K562 (cell line): Measurements from ENCODE around the gene NUMB. TPM values are rescaled to one million over a fixed set of nuclear protein-coding genes. Genes with fewer than 3 reads are reported as not detected.

Experiments
- ATAC-seq: fragments of 200-7000 bp; cut with Tn5 transposase; 3 replicates; pipeline ENCODE4 v1.9.1; 2020; ENCODE audit warnings: moderate library complexity
- BruUV-seq: library from RNA; stranded (reverse); fragments of 400-500 nt; replicated peaks from 2 replicates; lab custom pipeline; 2021; lab: Mats Ljungman, UMichigan
- CTCF ChIA-PET: fragments of 300-600 bp; formaldehyde crosslinking; extraction: SDS; loops from one replicate; lab custom pipeline; 2021; ENCODE audit warnings: low intra/inter-chr PET ratio; lab: Yijun Ruan, JAX
- POLR2A ChIA-PET: fragments of 300-600, 350-650 bp; sonication (Branson Sonifier 250); formaldehyde crosslinking; extraction: SDS; loops from one replicate; lab custom pipeline; 2021; ENCODE audit warnings: antibody characterized with exemption, inconsistent platforms; lab: Yijun Ruan, JAX
- DNase-seq, 4 experiments: peaks; one replicate each; pipeline versions ENCODE4 v3.0.0 to v3.0.0-alpha.2; 2011 to 2018; ENCODE audit warnings: low spot score in 3 of 4, mixed read lengths in 3 of 4; ENCODE audit errors: extremely low read depth in 1 of 4
- FAIRE-seq: peaks from 2 replicates; lab custom pipeline; 2011; peaks lifted over from hg19 to GRCh38; lab: Jason Lieb, UNC
- H2AFZ ChIP-seq: 2 replicates; pipeline ENCODE4 v1.6.0; 2011; ENCODE audit warnings: low read depth, low read length, control low read depth, inconsistent platforms
- H3K27ac ChIP-seq: fragments of 200-600 bp; 3 replicates; pipeline ENCODE4 v1.8.0; 2011; ENCODE audit warnings: low read depth, mild to moderate bottlenecking, control low read depth, inconsistent platforms, low read length, moderate library complexity, mixed read lengths; ENCODE audit errors: extremely low read depth
- H3K27me3 ChIP-seq, 2 experiments: fragments of 300-600 bp in 1 of 2; 2 replicates in 1 of 2; 3 replicates in 1 of 2; pipeline versions ENCODE4 v1.6.0 to v1.8.0; 2011; ENCODE audit warnings: inconsistent platforms in 2 of 2, low read length in 2 of 2, mild to moderate bottlenecking in 1 of 2, mixed read lengths in 1 of 2, moderate library complexity in 1 of 2; ENCODE audit not compliant: control insufficient read depth in 2 of 2, insufficient read depth in 2 of 2
- H3K36me3 ChIP-seq: fragments of 300-600 bp; 3 replicates; pipeline ENCODE4 v1.8.0; 2011; ENCODE audit warnings: mild to moderate bottlenecking, low read length, inconsistent platforms; ENCODE audit not compliant: control insufficient read depth, insufficient read depth
- H3K4me1 ChIP-seq, 2 experiments: fragments of 200-600 bp in 1 of 2; replicated peaks in 1 of 2; 2 replicates in 1 of 2; 3 replicates in 1 of 2; pipeline versions ENCODE4 v1.5.1 to v1.8.0; 2011; ENCODE audit warnings: inconsistent platforms in 2 of 2, low read length in 2 of 2, mild to moderate bottlenecking in 1 of 2, mixed read lengths in 1 of 2, moderate library complexity in 1 of 2; ENCODE audit not compliant: control insufficient read depth in 2 of 2, insufficient read depth in 2 of 2
- H3K4me2 ChIP-seq: 2 replicates; pipeline ENCODE4 v1.6.1; 2011; ENCODE audit warnings: low read length, control low read depth, inconsistent platforms, mixed read lengths; ENCODE audit not compliant: insufficient read depth
- H3K4me3 ChIP-seq: fragments of 200-600 bp; sonication (generic), shearing (Covaris generic); 2 replicates; pipeline ENCODE4 v1.5.1; 2016; ENCODE audit warnings: control low read depth, inconsistent platforms
- H3K79me2 ChIP-seq: fragments of 200-600 bp; 3 replicates; pipeline ENCODE4 v1.8.0; 2011; ENCODE audit warnings: low read length, inconsistent platforms; ENCODE audit not compliant: control insufficient read depth, insufficient read depth
- H3K9ac ChIP-seq, 2 experiments: 2 replicates each; pipeline versions ENCODE4 v1.6.0 to v1.6.1; 2011; ENCODE audit warnings: low read depth in 2 of 2, low read length in 2 of 2, control low read depth in 1 of 2, inconsistent platforms in 1 of 2, mild to moderate bottlenecking in 1 of 2, mixed read lengths in 1 of 2; ENCODE audit not compliant: insufficient read depth in 1 of 2
- H3K9me1 ChIP-seq: one replicate; pipeline ENCODE4 v1.6.0; 2011; ENCODE audit warnings: inconsistent platforms, mild to moderate bottlenecking, low read length, moderate library complexity; ENCODE audit not compliant: control insufficient read depth, insufficient read depth
- H3K9me3 ChIP-seq: replicated peaks from 2 replicates; pipeline ENCODE4 v1.5.1; 2011; ENCODE audit warnings: low read depth, low read length, inconsistent platforms; ENCODE audit not compliant: control insufficient read depth, insufficient read depth
- H4K20me1 ChIP-seq: replicated peaks from 2 replicates; pipeline ENCODE4 v1.6.1; 2011; ENCODE audit warnings: low read length, inconsistent platforms, mixed read lengths; ENCODE audit not compliant: control insufficient read depth, insufficient read depth
- CCAR2 ChIP-seq: fragments of 200-400 bp; formaldehyde crosslinking; IDR thresholded peaks from 2 replicates; pipeline ENCODE4 v1.6.1; 2017; ENCODE audit warnings: mild to moderate bottlenecking, low read depth, low read length
- ELK1 ChIP-seq: sonication (generic); formaldehyde crosslinking; IDR thresholded peaks from 2 replicates; pipeline ENCODE4 v1.8.1; 2022; ENCODE audit warnings: missing genetic modification reagents
- HINFP ChIP-seq: fragments of 450-650 bp; conservative IDR thresholded peaks from 2 replicates; pipeline ENCODE4 v1.6.1; 2016; ENCODE audit warnings: missing genetic modification characterization, low read depth, mild to moderate bottlenecking, control low read depth, missing compliant biosample characterization
- HNRNPL ChIP-seq: fragments of 200-400 bp; formaldehyde crosslinking; IDR thresholded peaks from 2 replicates; pipeline ENCODE4 v1.6.1; 2017; ENCODE audit warnings: low read depth, mild to moderate bottlenecking, low read length
- MIER1 ChIP-seq: fragments of 450-650 bp; IDR thresholded peaks from 2 replicates; pipeline ENCODE4 v1.6.1; 2016; ENCODE audit warnings: antibody characterized with exemption, mild to moderate bottlenecking, low read depth
- NFXL1 ChIP-seq: fragments of 450-650 bp; formaldehyde crosslinking; IDR thresholded peaks from 2 replicates; pipeline ENCODE4 v1.4.0; 2021; ENCODE audit warnings: mild to moderate bottlenecking
- POU5F1 ChIP-seq: fragments of 150-350 bp; IDR thresholded peaks from 2 replicates; pipeline ENCODE4 v1.6.1; 2014; ENCODE audit warnings: borderline replicate concordance, low read length, low read depth, mild to moderate bottlenecking; ENCODE audit not compliant: partially characterized antibody
- SAP30 ChIP-seq: fragments of 200-600 bp; sonication (generic); IDR thresholded peaks from 2 replicates; pipeline ENCODE4 v1.6.1; 2012; ENCODE audit warnings: borderline replicate concordance, low read depth, mild to moderate bottlenecking, moderate library complexity, low read length, control low read depth, inconsistent platforms; ENCODE audit not compliant: insufficient read depth, poor library complexity, severe bottlenecking
- SMARCB1 ChIP-seq: IDR thresholded peaks from 2 replicates; pipeline ENCODE4 v1.6.1; 2011; ENCODE audit warnings: improper control_type of control experiment, low read depth; ENCODE audit not compliant: insufficient read length
- THRAP3 ChIP-seq: fragments of 450-650 bp; IDR thresholded peaks from 2 replicates; pipeline ENCODE4 v1.6.1; 2016; ENCODE audit warnings: mild to moderate bottlenecking, inconsistent platforms, borderline replicate concordance
- TRIM24 ChIP-seq, 2 experiments: fragments of 450-650 bp; IDR thresholded peaks; 2 replicates each; pipeline ENCODE4 v1.6.1; 2016
- ZBTB8A ChIP-seq: fragments of 450-650 bp; IDR thresholded peaks from 2 replicates; pipeline ENCODE4 v1.6.1; 2018; ENCODE audit warnings: mild to moderate bottlenecking, moderate library complexity; ENCODE audit not compliant: partially characterized antibody
- ZNF143 ChIP-seq: sonication (generic); formaldehyde crosslinking; IDR thresholded peaks from 2 replicates; pipeline ENCODE4 v1.9.0; 2022; ENCODE audit warnings: mild to moderate bottlenecking, missing genetic modification reagents
- ZNF41 ChIP-seq: fragments of 250-450 bp; sonication (Bioruptor Pico); conservative IDR thresholded peaks from 2 replicates; pipeline ENCODE4 v1.4.0; 2020; ENCODE audit warnings: mild to moderate bottlenecking
- ZNF75A ChIP-seq: fragments of 450-650 bp; formaldehyde crosslinking; IDR thresholded peaks from 2 replicates; pipeline ENCODE4 v1.4.0; 2020; ENCODE audit warnings: mild to moderate bottlenecking
- ZNF77 ChIP-seq: fragments of 250-450 bp; sonication (Bioruptor Pico); IDR thresholded peaks from 2 replicates; pipeline ENCODE4 v1.5.0; 2020
- WGBS: fragments of 100-300 bp; shearing (Covaris generic); methylation state at CpG from one replicate; pipeline ENCODE4 v1.1.6; 2016; ENCODE audit warnings: low coverage, mixed read lengths; ENCODE audit not compliant: insufficient coverage; ENCODE audit errors: missing lambda C conversion rate; 5-methylcytosine and 5-hydroxymethylcytosine counted together
- in situ Hi-C: fragments of 300-500 bp; cut with MboI; formaldehyde crosslinking; loops from 4 replicates; pipeline ENCODE4 v1.15.0; 2018; ENCODE audit warnings: inconsistent platforms, mixed read lengths
- intact Hi-C: fragments of 100-400 bp; cut with micrococcal nuclease; formaldehyde crosslinking; loops from 2 replicates; pipeline ENCODE4 v1.14.2; 2022
- polyA plus RNA-seq, 8 experiments: library from polyadenylated mRNA; depleted of rRNA in 4 of 8; stranded (reverse) in 5 of 8; unstranded in 3 of 8; fragments of >200 nt; fragmentation: Nextera tagmentation in 2 of 8; fragmentation: Illumina TruSeq in 1 of 8; extraction: Ambion mirVana in 2 of 8; extraction: Trizol in 1 of 8; gene quantifications; 2 replicates each; pipeline versions ENCODE4 v1.2.1 to v1.2.3, GENCODE V29; 2011 to 2014; ENCODE audit warnings: inconsistent platforms in 1 of 8, missing spikeins in 1 of 8
- total RNA-seq, 7 experiments: library from RNA; depleted of rRNA in 6 of 7; stranded (reverse); fragments of >200 nt in 6 of 7; fragmentation: Illumina TruSeq in 2 of 7; extraction: Trizol in 2 of 7; gene quantifications; 2 replicates each; pipeline versions ENCODE4 v1.2.1 to v1.2.3, GENCODE V29; 2011 to 2021; ENCODE audit warnings: low replicate concordance in 1 of 7
- TF ChIP-seq, protein P1 (sequence below): sonication (generic); formaldehyde crosslinking; IDR thresholded peaks from 2 replicates; pipeline ENCODE4 v1.8.0; 2022; ENCODE audit warnings: mild to moderate bottlenecking, low read depth, missing genetic modification reagents
- TF ChIP-seq, protein P2 (sequence below): fragments of 250-450 bp; sonication (Bioruptor Pico); IDR thresholded peaks from 2 replicates; pipeline ENCODE4 v1.8.0; 2021; ENCODE audit warnings: moderate library complexity, mild to moderate bottlenecking, inconsistent platforms

The NUMB gene
- total and polyA plus RNA-seq, 9 of the 15 experiments (the other 6 are each of a cell fraction or from before 2014, with no cell fraction given) = 13.5 to 54.0 (median 32.3) TPM

GRCh38 chr14:73500360-73500759 is 42.0 kb upstream of the NUMB start:
- intact Hi-C loops = no loop called here
- H2AFZ ChIP-seq = no peak overlapping the region
- no peaks in the 10 kb centered on the region for H4K20me1 ChIP-seq
- BruUV-seq = no TSS peak
- H3K36me3 ChIP-seq = no peaks in the 10 kb centered on the region
- no peak overlapping the region for H3K27ac ChIP-seq
- no peak overlapping the region for H3K4me3 ChIP-seq
- ChIA-PET CTCF (no interaction called here), POLR2A (interaction anchor here (0.5 kb wide), 1 partner anchor 144 kb away, joined by 3 read pairs; no protein-coding TSS in a partner anchor)
- H3K9me1 ChIP-seq = no peaks in the 10 kb centered on the region
- no peak overlapping the region for H3K9ac ChIP-seq
- no peak overlapping the region for H3K4me2 ChIP-seq
- WGBS = 76% methylated on average over 6 of the region's 6 CpGs
- ATAC-seq (no peak; the same call in 1 of the 3 replicates), FAIRE-seq (no peak), DNase-seq (no peak)
- no peaks in the 10 kb centered on the region for H3K27me3 ChIP-seq
- no peaks in the 10 kb centered on the region for H3K79me2 ChIP-seq
- H3K4me1 ChIP-seq = no peaks in the 10 kb centered on the region
- in situ Hi-C loops = no loop called here
- TF ChIP-seq SAP30 = no peak
- no peak for TF ChIP-seq TRIM24 (IDR thresholded peaks at IDR 0.05)
- no peak for TF ChIP-seq ZNF77 (CRISPR knock-in tag)
- TF ChIP-seq, protein P1, sequence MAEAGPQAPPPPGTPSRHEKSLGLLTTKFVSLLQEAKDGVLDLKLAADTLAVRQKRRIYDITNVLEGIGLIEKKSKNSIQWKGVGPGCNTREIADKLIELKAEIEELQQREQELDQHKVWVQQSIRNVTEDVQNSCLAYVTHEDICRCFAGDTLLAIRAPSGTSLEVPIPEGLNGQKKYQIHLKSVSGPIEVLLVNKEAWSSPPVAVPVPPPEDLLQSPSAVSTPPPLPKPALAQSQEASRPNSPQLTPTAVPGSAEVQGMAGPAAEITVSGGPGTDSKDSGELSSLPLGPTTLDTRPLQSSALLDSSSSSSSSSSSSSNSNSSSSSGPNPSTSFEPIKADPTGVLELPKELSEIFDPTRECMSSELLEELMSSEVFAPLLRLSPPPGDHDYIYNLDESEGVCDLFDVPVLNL (CRISPR knock-in tag) = no peak
- TF ChIP-seq ZBTB8A = no peak
- TF ChIP-seq POU5F1 = no peak
- TF ChIP-seq, protein P2, sequence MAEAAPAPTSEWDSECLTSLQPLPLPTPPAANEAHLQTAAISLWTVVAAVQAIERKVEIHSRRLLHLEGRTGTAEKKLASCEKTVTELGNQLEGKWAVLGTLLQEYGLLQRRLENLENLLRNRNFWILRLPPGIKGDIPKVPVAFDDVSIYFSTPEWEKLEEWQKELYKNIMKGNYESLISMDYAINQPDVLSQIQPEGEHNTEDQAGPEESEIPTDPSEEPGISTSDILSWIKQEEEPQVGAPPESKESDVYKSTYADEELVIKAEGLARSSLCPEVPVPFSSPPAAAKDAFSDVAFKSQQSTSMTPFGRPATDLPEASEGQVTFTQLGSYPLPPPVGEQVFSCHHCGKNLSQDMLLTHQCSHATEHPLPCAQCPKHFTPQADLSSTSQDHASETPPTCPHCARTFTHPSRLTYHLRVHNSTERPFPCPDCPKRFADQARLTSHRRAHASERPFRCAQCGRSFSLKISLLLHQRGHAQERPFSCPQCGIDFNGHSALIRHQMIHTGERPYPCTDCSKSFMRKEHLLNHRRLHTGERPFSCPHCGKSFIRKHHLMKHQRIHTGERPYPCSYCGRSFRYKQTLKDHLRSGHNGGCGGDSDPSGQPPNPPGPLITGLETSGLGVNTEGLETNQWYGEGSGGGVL (CRISPR knock-in tag) = no peak
- no peak for TF ChIP-seq THRAP3
- no peak for TF ChIP-seq CCAR2
- no peak for TF ChIP-seq HNRNPL
- TF ChIP-seq ZNF41 = no peak
- no peak for TF ChIP-seq HINFP (tag)
- no peak for TF ChIP-seq ELK1 (CRISPR knock-in tag)
- no peak for TF ChIP-seq ZNF143 (CRISPR knock-in tag)
- no peak for TF ChIP-seq SMARCB1
- no peak for TF ChIP-seq NFXL1 (CRISPR knock-in tag)
- no peak for TF ChIP-seq ZNF75A (CRISPR knock-in tag)
- TF ChIP-seq MIER1 = no peak
- no peaks in the 10 kb centered on the region for H3K9me3 ChIP-seq
